ENCODE results near the gene TSPAN31.

- TF ChIP-seq CTCF (IDR thresholded peaks at IDR 0.05; ENCODE audit: borderline replicate concordance, extremely low read depth, low read length, poor library complexity, severe bottlenecking) (no peak), EZH2 (IDR thresholded peaks at IDR 0.05; ENCODE audit: borderline replicate concordance, low read depth, low read length, severe bottlenecking) (no peak)
These were observed 19.0 kb upstream of the TSPAN31 start for GRCh38 chr12:57725851-57726150.

Measured in DND-41 (cell line).